ENCODE measurements around the gene TMTC3.

Gene TMTC3

GRCh38 chr12:88243982-88244381 is 101.9 kb downstream of the TMTC3 start:
- TF ChIP-seq EGR1 (IDR thresholded peaks at IDR 0.05), result no peak
- TF ChIP-seq ZBTB7A (IDR thresholded peaks at IDR 0.05; ENCODE audit: low read depth), result no peak
- no peak for TF ChIP-seq TEAD4 (IDR thresholded peaks at IDR 0.05)
- no peak for TF ChIP-seq MAX (IDR thresholded peaks at IDR 0.05)
- TF ChIP-seq YY1 (IDR thresholded peaks at IDR 0.05; ENCODE audit: low read depth), result no peak
- TF ChIP-seq, protein P1, sequence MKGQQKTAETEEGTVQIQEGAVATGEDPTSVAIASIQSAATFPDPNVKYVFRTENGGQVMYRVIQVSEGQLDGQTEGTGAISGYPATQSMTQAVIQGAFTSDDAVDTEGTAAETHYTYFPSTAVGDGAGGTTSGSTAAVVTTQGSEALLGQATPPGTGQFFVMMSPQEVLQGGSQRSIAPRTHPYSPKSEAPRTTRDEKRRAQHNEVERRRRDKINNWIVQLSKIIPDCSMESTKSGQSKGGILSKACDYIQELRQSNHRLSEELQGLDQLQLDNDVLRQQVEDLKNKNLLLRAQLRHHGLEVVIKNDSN (IDR thresholded peaks at IDR 0.05), result no peak
- no peak for TF ChIP-seq EP300 (IDR thresholded peaks at IDR 0.05; ENCODE audit: borderline replicate concordance)

DNA sequence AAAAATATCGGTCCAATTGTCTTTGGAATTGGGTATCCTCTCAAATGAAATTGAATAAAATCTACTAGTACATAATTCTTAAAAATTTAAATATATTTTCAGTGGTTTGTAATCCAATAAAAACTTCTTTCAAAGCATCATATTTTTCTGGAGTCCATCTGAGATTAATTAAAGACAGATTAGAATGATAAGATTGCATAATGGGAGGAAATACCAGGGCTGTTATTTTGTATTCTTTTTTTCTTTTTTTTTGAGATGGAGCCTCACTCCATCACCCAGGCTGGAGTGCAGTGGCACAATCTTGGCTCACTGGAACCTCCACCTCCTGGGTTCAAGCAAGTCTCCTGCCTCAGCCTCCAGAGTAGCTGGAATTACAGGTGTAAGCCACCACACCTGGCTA is 103.8 kb downstream of the TMTC3 start:
- TF ChIP-seq FOXM1 (IDR thresholded peaks at IDR 0.05; ENCODE audit: borderline replicate concordance, low read depth) (no peak), EGR1 (IDR thresholded peaks at IDR 0.05) (no peak), RAD21 (IDR thresholded peaks at IDR 0.05; ENCODE audit: low read depth) (no peak), CREB1 (IDR thresholded peaks at IDR 0.05; ENCODE audit: low read depth) (no peak), TCF12 (IDR thresholded peaks at IDR 0.05; ENCODE audit: low read depth) (no peak), NFIC (IDR thresholded peaks at IDR 0.05) (no peak), YY1 (IDR thresholded peaks at IDR 0.05; ENCODE audit: low read depth) (no peak), EP300 (IDR thresholded peaks at IDR 0.05; ENCODE audit: borderline replicate concordance) (no peak), ZBTB7A (IDR thresholded peaks at IDR 0.05; ENCODE audit: low read depth) (no peak), REST (IDR thresholded peaks at IDR 0.05; ENCODE audit: low read depth) (no peak), TAF1 (IDR thresholded peaks at IDR 0.05; ENCODE audit: low read depth) (no peak), CEBPB (IDR thresholded peaks at IDR 0.05) (no peak), MAX (IDR thresholded peaks at IDR 0.05) (no peak), TEAD4 (IDR thresholded peaks at IDR 0.05) (no peak)
- TF ChIP-seq, protein P1 (IDR thresholded peaks at IDR 0.05), result no peak

DNA sequence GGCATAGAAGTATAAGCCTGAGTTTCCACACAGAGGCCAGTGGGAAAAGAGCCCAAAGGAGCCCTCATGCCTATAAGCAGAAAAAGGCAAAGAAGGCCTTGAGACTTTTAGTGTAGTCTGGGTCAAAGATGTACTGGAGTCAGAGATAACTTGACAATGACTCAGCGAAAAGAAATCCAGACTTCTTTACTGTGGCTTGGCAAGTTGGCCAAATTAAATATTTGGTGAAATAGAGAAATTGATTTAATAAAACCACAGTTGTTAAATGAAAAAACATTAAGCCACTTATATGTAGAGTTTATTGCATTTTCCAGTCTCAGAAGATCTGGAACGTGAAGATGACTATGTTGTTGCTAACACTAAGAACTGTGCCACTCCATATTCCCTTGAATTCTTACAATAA is 105.1 kb downstream of the TMTC3 start:
- TF ChIP-seq TEAD4 (IDR thresholded peaks at IDR 0.05) (no peak), YY1 (IDR thresholded peaks at IDR 0.05; ENCODE audit: low read depth) (no peak), RAD21 (IDR thresholded peaks at IDR 0.05; ENCODE audit: low read depth) (no peak), CEBPB (IDR thresholded peaks at IDR 0.05) (no peak), CREB1 (IDR thresholded peaks at IDR 0.05; ENCODE audit: low read depth) (no peak), EP300 (IDR thresholded peaks at IDR 0.05; ENCODE audit: borderline replicate concordance) (no peak), TAF1 (IDR thresholded peaks at IDR 0.05; ENCODE audit: low read depth) (no peak), EGR1 (IDR thresholded peaks at IDR 0.05) (no peak), TCF12 (IDR thresholded peaks at IDR 0.05; ENCODE audit: low read depth) (no peak), FOXM1 (IDR thresholded peaks at IDR 0.05; ENCODE audit: borderline replicate concordance, low read depth) (no peak), REST (IDR thresholded peaks at IDR 0.05; ENCODE audit: low read depth) (no peak)
- TF ChIP-seq, protein P1 (IDR thresholded peaks at IDR 0.05), result no peak

- TF ChIP-seq CREB1 (IDR thresholded peaks at IDR 0.05; ENCODE audit: low read depth) (no peak), YY1 (IDR thresholded peaks at IDR 0.05; ENCODE audit: low read depth) (no peak), ZBTB7A (IDR thresholded peaks at IDR 0.05; ENCODE audit: low read depth) (no peak), EGR1 (IDR thresholded peaks at IDR 0.05) (no peak)
Observed at GRCh38 chr12:88248606-88249005, 106.5 kb downstream of the TMTC3 start.
